Thyroid gland (tissue), 4 donors: Measurements from ENCODE around the gene KRTAP5-6.

Source experiments
- CTCF ChIP-seq, 6 experiments: fragments of 200-600 bp in 3 of 6; fragments of 450-650 bp in 3 of 6; sonication (generic) in 3 of 6; IDR thresholded peaks; one replicate each; pipeline ENCODE4 v1.5.1; 2016 to 2019; ENCODE audit warnings: antibody characterized with exemption in 6 of 6, mild to moderate bottlenecking in 2 of 6, inconsistent platforms in 1 of 6, moderate library complexity in 1 of 6
- POLR2A ChIP-seq, 2 donors: fragments of 450-650 bp; IDR thresholded peaks; one replicate each; pipeline ENCODE4 v1.6.1; 2017; ENCODE audit warnings: antibody characterized with exemption in 2 of 2, mild to moderate bottlenecking in 2 of 2, moderate library complexity in 1 of 2

- TF ChIP-seq CTCF (IDR thresholded peaks at IDR 0.05) = no peak
- no peak for TF ChIP-seq POLR2A (IDR thresholded peaks at IDR 0.05)
Observed at GRCh38 chr11:1652026-1652425, 45.0 kb upstream of the KRTAP5-6 start.
